ENCODE data around the gene CFAP54.

DNA sequence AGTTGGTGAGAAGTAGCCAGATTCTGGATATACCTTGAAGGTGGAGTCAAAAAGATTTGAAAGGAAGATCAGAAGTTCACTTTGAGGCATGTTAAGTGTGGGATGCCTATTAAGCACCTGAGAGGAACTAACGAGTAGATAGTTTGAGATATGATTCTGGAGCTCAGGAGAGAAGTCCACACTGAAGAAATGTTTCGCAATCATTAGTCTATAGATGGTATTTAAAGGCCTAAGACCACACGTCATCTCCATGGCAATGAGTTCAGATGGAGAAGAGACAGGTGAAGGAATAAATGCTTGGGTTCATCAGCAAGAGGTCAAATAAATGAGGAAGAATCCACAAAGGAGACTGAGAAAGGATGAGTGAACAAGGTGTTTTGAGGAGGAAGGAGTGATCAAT lies 224.8 kb downstream of the CFAP54 start:
- no peak for TF ChIP-seq CTCF (IDR thresholded peaks at IDR 0.05; ENCODE audit: low read length)
- no peak for TF ChIP-seq EZH2 (IDR thresholded peaks at IDR 0.05; ENCODE audit: borderline replicate concordance, low read length)

Data from OCI-LY1 (cell line).